ENCODE results near the gene IL15RA.

DNA sequence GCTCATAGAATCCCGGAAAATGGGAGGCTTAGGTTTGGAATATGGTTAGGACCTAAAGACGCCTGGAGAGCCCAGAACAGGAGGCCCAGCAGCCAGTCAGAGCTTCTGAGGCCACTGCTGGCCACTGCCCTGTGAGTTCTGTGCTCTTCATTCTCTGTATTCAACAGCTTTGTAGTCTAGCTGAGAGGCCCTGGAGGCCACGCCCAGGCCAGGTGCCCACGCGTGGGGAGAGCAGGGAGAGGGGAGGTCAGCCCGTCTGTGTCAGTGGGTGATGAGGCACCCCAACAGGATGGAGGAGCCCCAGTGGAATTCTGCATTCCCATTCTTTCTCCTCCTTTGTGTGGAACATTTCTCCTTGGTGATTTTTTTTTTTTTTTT, 29.1 kb downstream of the IL15RA start:
- TF ChIP-seq, protein P1, sequence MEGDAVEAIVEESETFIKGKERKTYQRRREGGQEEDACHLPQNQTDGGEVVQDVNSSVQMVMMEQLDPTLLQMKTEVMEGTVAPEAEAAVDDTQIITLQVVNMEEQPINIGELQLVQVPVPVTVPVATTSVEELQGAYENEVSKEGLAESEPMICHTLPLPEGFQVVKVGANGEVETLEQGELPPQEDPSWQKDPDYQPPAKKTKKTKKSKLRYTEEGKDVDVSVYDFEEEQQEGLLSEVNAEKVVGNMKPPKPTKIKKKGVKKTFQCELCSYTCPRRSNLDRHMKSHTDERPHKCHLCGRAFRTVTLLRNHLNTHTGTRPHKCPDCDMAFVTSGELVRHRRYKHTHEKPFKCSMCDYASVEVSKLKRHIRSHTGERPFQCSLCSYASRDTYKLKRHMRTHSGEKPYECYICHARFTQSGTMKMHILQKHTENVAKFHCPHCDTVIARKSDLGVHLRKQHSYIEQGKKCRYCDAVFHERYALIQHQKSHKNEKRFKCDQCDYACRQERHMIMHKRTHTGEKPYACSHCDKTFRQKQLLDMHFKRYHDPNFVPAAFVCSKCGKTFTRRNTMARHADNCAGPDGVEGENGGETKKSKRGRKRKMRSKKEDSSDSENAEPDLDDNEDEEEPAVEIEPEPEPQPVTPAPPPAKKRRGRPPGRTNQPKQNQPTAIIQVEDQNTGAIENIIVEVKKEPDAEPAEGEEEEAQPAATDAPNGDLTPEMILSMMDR (conservative IDR thresholded peaks at IDR 0.05): no peak
- TF ChIP-seq ZFX (IDR thresholded peaks at IDR 0.05): no peak
